ENCODE measurements around the gene FCN1. TPM values are rescaled to one million over a fixed set of nuclear protein-coding genes. Genes with fewer than 3 reads are reported as not detected.

The FCN1 gene
- total and polyA plus RNA-seq, 2 experiments from 2014 or later = not detected

GRCh38 chr9:134918646-134919045 lies 934 bp upstream of the FCN1 start:
- Histone ChIP-seq H3K4me1 (ENCODE audit: insufficient read depth) (no peaks in the 10 kb centered on the region), H3K27me3 (no peaks in the 10 kb centered on the region), H3K27ac (no peak overlapping the region), H3K9me2 (replicated peaks; ENCODE audit: insufficient read depth) (no peaks in the 10 kb centered on the region), H3K4me2 (no peak overlapping the region), H3K36me3 (replicated peaks; ENCODE audit: insufficient read depth, low read depth) (no peaks in the 10 kb centered on the region), H3K79me2 (no peaks in the 10 kb centered on the region), H3K9me3 (ENCODE audit: low read depth) (no peaks in the 10 kb centered on the region), H3K4me3 (no peak overlapping the region), H2AFZ (no peak overlapping the region), H4K20me1 (ENCODE audit: insufficient read depth, poor library complexity, severe bottlenecking) (no peaks in the 10 kb centered on the region)
- TF ChIP-seq EZH2 (IDR thresholded peaks at IDR 0.05; ENCODE audit: borderline replicate concordance) = no peak
- WGBS (ENCODE audit: low lambda C conversion rate, missing lambda C conversion rate) = 89% methylated on average over 10 of the region's 10 CpGs
- peak; percentile 1 for DNase-seq (ENCODE audit: low spot score)

- Histone ChIP-seq H3K9me2 (replicated peaks; ENCODE audit: insufficient read depth) (no peaks in the 10 kb centered on the region), H3K36me3 (replicated peaks; ENCODE audit: insufficient read depth, low read depth) (no peaks in the 10 kb centered on the region), H3K9me3 (ENCODE audit: low read depth) (no peaks in the 10 kb centered on the region), H4K20me1 (ENCODE audit: insufficient read depth, poor library complexity, severe bottlenecking) (no peaks in the 10 kb centered on the region), H3K79me2 (no peaks in the 10 kb centered on the region), H3K4me3 (no peak overlapping the region), H3K27me3 (no peaks in the 10 kb centered on the region), H3K4me2 (no peak overlapping the region), H3K4me1 (ENCODE audit: insufficient read depth) (no peaks in the 10 kb centered on the region), H3K27ac (no peak overlapping the region), H2AFZ (no peak overlapping the region)
- TF ChIP-seq CTCF (IDR thresholded peaks at IDR 0.05; ENCODE audit: poor library complexity) (no peak), EZH2phosphoT487 (IDR thresholded peaks at IDR 0.05; ENCODE audit: low read depth, severe bottlenecking, unreplicated experiment) (no peak), EZH2 (IDR thresholded peaks at IDR 0.05; ENCODE audit: borderline replicate concordance) (no peak)
- 88% methylated on average over 8 of the region's 8 CpGs for WGBS (ENCODE audit: low lambda C conversion rate, missing lambda C conversion rate)
- no peak for DNase-seq (ENCODE audit: low spot score)
Observed at GRCh38 chr9:134916161-134916665, 1.5 kb downstream of the FCN1 start.

DNA sequence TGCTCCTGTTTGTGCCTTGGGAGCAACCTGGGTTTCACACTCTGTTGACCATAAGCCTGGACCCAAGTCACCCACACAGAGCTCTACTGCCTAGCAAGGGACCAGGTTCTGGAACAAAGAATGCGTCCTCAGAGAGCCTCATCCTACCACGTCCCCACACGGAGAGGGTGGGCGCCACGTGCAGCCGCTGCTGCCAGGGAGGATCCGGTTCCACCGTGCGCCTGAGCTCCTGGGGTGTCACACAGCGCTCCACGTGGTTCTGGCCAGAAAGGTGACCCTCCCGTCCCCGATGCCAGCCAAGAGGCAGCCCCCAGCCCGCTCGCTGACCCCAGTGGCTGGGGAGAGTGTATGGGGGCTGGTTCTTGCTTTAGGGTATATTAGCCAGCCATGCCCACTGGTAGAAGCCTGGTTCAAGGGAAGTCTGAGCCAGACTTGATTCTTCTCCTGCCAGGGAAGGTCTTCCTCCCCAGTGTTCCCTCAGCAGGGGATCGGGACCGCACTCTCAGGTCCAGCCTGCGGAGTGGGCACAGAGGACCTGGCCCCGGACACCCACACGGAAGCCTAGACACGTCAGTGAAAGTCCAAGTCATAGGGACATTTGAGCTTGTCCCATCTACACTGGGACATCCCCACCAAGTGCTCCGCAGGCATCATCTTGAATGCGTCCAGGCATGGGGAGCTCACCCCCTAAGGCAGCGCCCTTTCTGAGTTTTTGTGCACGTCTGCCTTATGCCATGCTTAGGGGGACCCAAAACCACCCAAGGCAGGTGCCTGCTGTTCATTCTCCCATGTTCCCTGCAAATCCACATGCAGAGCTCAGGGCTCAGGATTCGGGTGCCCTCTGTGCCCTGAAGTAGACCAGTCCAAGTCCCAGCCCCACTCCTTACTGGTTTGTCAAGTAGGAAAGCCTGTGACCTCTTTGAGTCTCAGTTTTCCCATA lies 2.4 kb downstream of the FCN1 start:
- Histone ChIP-seq H3K9me3 (ENCODE audit: low read depth) (no peaks in the 10 kb centered on the region), H2AFZ (no peak overlapping the region), H3K36me3 (replicated peaks; ENCODE audit: insufficient read depth, low read depth) (no peaks in the 10 kb centered on the region), H4K20me1 (ENCODE audit: insufficient read depth, poor library complexity, severe bottlenecking) (no peaks in the 10 kb centered on the region), H3K4me1 (ENCODE audit: insufficient read depth) (no peaks in the 10 kb centered on the region), H3K4me3 (no peak overlapping the region), H3K4me2 (no peak overlapping the region), H3K27ac (no peak overlapping the region), H3K79me2 (no peaks in the 10 kb centered on the region), H3K27me3 (no peaks in the 10 kb centered on the region), H3K9me2 (replicated peaks; ENCODE audit: insufficient read depth) (no peaks in the 10 kb centered on the region)
- TF ChIP-seq EZH2phosphoT487 (IDR thresholded peaks at IDR 0.05; ENCODE audit: low read depth, severe bottlenecking, unreplicated experiment) (no peak), CTCF (IDR thresholded peaks at IDR 0.05; ENCODE audit: poor library complexity) (no peak), EZH2 (IDR thresholded peaks at IDR 0.05; ENCODE audit: borderline replicate concordance) (no peak)
- DNase-seq (ENCODE audit: low spot score) = no peak
- 90% methylated on average over 18 of the region's 26 CpGs for WGBS (ENCODE audit: low lambda C conversion rate, missing lambda C conversion rate)

DNA sequence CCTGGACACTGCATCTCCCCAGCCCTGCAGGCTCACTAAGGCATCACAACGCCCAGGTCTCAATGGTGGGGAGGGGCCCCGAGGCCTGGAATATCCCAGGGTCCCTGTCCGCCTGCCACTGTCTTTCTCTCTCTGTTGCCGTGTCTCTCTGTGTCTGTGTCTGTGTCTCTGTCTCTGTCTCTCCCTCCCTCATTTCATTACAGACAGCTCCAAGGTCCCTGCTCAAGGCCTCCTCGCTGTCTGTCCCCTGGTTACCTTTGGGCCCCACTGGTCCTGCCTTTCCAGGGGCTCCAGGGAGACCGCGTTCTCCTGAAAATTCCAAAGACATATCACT lies 3.2 kb downstream of the FCN1 start:
- no peaks in the 10 kb centered on the region for H3K9me2 ChIP-seq (replicated peaks; ENCODE audit: insufficient read depth)
- no peak overlapping the region for H3K4me2 ChIP-seq
- H3K36me3 ChIP-seq (replicated peaks; ENCODE audit: insufficient read depth, low read depth) = no peaks in the 10 kb centered on the region
- no peak overlapping the region for H3K27ac ChIP-seq
- no peaks in the 10 kb centered on the region for H3K27me3 ChIP-seq
- WGBS (ENCODE audit: low lambda C conversion rate, missing lambda C conversion rate) = 77% methylated on average over 7 of the region's 7 CpGs
- H3K4me1 ChIP-seq (ENCODE audit: insufficient read depth) = no peaks in the 10 kb centered on the region
- H3K9me3 ChIP-seq (ENCODE audit: low read depth) = no peaks in the 10 kb centered on the region
- H3K4me3 ChIP-seq = no peak overlapping the region
- H4K20me1 ChIP-seq (ENCODE audit: insufficient read depth, poor library complexity, severe bottlenecking) = no peaks in the 10 kb centered on the region
- H3K79me2 ChIP-seq = no peaks in the 10 kb centered on the region
- no peak for TF ChIP-seq EZH2phosphoT487 (IDR thresholded peaks at IDR 0.05; ENCODE audit: low read depth, severe bottlenecking, unreplicated experiment)
- TF ChIP-seq CTCF (IDR thresholded peaks at IDR 0.05; ENCODE audit: poor library complexity) = no peak
- TF ChIP-seq EZH2 (IDR thresholded peaks at IDR 0.05; ENCODE audit: borderline replicate concordance) = no peak
- DNase-seq (ENCODE audit: low spot score) = no peak
- no peak overlapping the region for H2AFZ ChIP-seq
